Adipose tissue (tissue), 3 donors: Measurements from ENCODE around the gene IL32. TPM values are rescaled to one million over a fixed set of nuclear protein-coding genes. Genes with fewer than 3 reads are reported as not detected.

Source experiments
- polyA plus RNA-seq, 3 donors: library from polyadenylated mRNA; stranded (reverse); fragments of 200-250 nt; gene quantifications; one replicate each; pipeline ENCODE4 v1.2.3, GENCODE V29; 2013
- donor health status: healthy with polysubstance abuse.
- donor health status: Bipolar disorder and iron deficiency.
- donor health status: healthy.

The IL32 gene
- polyA plus RNA-seq, 3 donors = 77.7 to 209 (median 87.0) TPM

Other genes starting within 250 kb of the IL32 start
- gene PRSS21, start 248.4 kb upstream of the IL32 start, polyA plus RNA-seq = under 1 TPM in 2 of 3 donors, not detected in 1; 0.39 to 0.77 TPM
- gene ZG16B, start 235.3 kb upstream of the IL32 start, polyA plus RNA-seq = 1 to 10 TPM in 1 of 3 donors, under 1 TPM in 1, not detected in 1; 0.18 to 2.4 TPM
- gene PRSS22, start 207.5 kb upstream of the IL32 start, polyA plus RNA-seq = 1 to 10 TPM in 2 of 3 donors, not detected in 1; 1.2 to 7.9 TPM
- 10 to 100 TPM; 15.8 to 43.1 (median 32.4) TPM for gene FLYWCH2, start 182.4 kb upstream of the IL32 start, polyA plus RNA-seq
- gene FLYWCH1, start 153.7 kb upstream of the IL32 start, polyA plus RNA-seq = 10 to 100 TPM in 2 of 3 donors, 1 to 10 TPM in 1; 8.8 to 23.7 (median 20.9) TPM
- gene KREMEN2, start 101.4 kb upstream of the IL32 start, polyA plus RNA-seq = under 1 TPM in 2 of 3 donors, not detected in 1; 0.07 to 0.22 TPM
- gene PAQR4, start 96.3 kb upstream of the IL32 start, polyA plus RNA-seq = 1 to 10 TPM; 2.9 to 7.7 (median 4.7) TPM
- gene PKMYT1, start 85.2 kb upstream of the IL32 start, polyA plus RNA-seq = 1 to 10 TPM in 2 of 3 donors, under 1 TPM in 1; 0.90 to 2.2 (median 1.5) TPM
- gene CLDN9, start 52.7 kb upstream of the IL32 start, polyA plus RNA-seq = 1 to 10 TPM in 1 of 3 donors, under 1 TPM in 1, not detected in 1; 0.30 to 2.8 TPM
- under 1 TPM in 1 of 3 donors, not detected in 2; 0.86 TPM for gene CLDN6, start 47.5 kb upstream of the IL32 start, polyA plus RNA-seq
- gene TNFRSF12A, start 45.3 kb upstream of the IL32 start, polyA plus RNA-seq = 100 to 1,000 TPM in 1 of 3 donors, 10 to 100 TPM in 2; 23.7 to 149 (median 50.2) TPM
- 100 to 1,000 TPM in 1 of 3 donors, 10 to 100 TPM in 2; 28.0 to 107 (median 55.0) TPM for gene HCFC1R1, start 41.7 kb upstream of the IL32 start, polyA plus RNA-seq
- 10 to 100 TPM; 11.3 to 25.2 (median 24.8) TPM for gene THOC6, start 41.6 kb upstream of the IL32 start, polyA plus RNA-seq
- 10 to 100 TPM in 1 of 3 donors, 1 to 10 TPM in 1, under 1 TPM in 1; 0.45 to 77.9 (median 2.8) TPM for gene BICDL2, start 28.7 kb upstream of the IL32 start, polyA plus RNA-seq
- gene MMP25, start 19.1 kb upstream of the IL32 start, polyA plus RNA-seq = 10 to 100 TPM in 2 of 3 donors, under 1 TPM in 1; 0.84 to 57.3 (median 11.4) TPM
- gene ZSCAN10, start 33.7 kb downstream of the IL32 start, polyA plus RNA-seq = not detected
- 10 to 100 TPM in 2 of 3 donors, 1 to 10 TPM in 1; 8.7 to 16.0 (median 13.2) TPM for gene ZNF205, start 46.9 kb downstream of the IL32 start, polyA plus RNA-seq
- 1 to 10 TPM; 5.1 to 6.6 (median 5.2) TPM for gene ZNF213, start 69.4 kb downstream of the IL32 start, polyA plus RNA-seq
- gene OR1F1, start 122.6 kb downstream of the IL32 start, polyA plus RNA-seq = not detected
- gene ZNF200, start 169.5 kb downstream of the IL32 start, polyA plus RNA-seq = 1 to 10 TPM; 1.9 to 4.8 (median 3.2) TPM
- gene MEFV, start 191.0 kb downstream of the IL32 start, polyA plus RNA-seq = 1 to 10 TPM in 2 of 3 donors, under 1 TPM in 1; 0.18 to 2.8 (median 2.1) TPM
- gene ZNF263, start 217.9 kb downstream of the IL32 start, polyA plus RNA-seq = 10 to 100 TPM; 11.9 to 25.7 (median 15.9) TPM
- gene TIGD7, start 239.8 kb downstream of the IL32 start, polyA plus RNA-seq = 1 to 10 TPM; 1.2 to 2.1 (median 2.0) TPM
- gene ZNF75A, start 239.9 kb downstream of the IL32 start, polyA plus RNA-seq = 10 to 100 TPM in 2 of 3 donors, 1 to 10 TPM in 1; 8.1 to 15.0 (median 10.4) TPM